Kidney epithelial cell (primary cell): Measurements from ENCODE around the gene GNAO1. TPM values are rescaled to one million over a fixed set of nuclear protein-coding genes. Genes with fewer than 3 reads are reported as not detected.

ENCODE experiments used
- DNase-seq: peaks from one replicate; pipeline ENCODE4 v3.0.0-alpha.2; 2010; ENCODE audit warnings: low read depth
- H3K27me3 ChIP-seq: 2 replicates; pipeline ENCODE4 v1.6.0; 2011; ENCODE audit warnings: low read length; ENCODE audit not compliant: control insufficient read depth, insufficient read depth
- H3K36me3 ChIP-seq: 2 replicates; pipeline ENCODE4 v1.5.1; 2011; ENCODE audit warnings: low read length; ENCODE audit not compliant: control insufficient read depth, insufficient read depth
- H3K4me3 ChIP-seq: 2 replicates; pipeline ENCODE4 v1.5.1; 2011; ENCODE audit warnings: low read depth, mild to moderate bottlenecking, control low read depth, low read length
- total RNA-seq: library from RNA; depleted of rRNA; stranded (reverse); fragments of >200 nt; gene quantifications from 2 replicates; pipeline ENCODE4 v1.2.3, GENCODE V29; 2015
- TF ChIP-seq, protein P1 (sequence below): IDR thresholded peaks from 2 replicates; pipeline ENCODE4 v1.5.1; 2011; ENCODE audit warnings: mild to moderate bottlenecking, moderate library complexity, low read length, control low read depth, inconsistent platforms; ENCODE audit not compliant: insufficient read depth, poor library complexity, severe bottlenecking

Gene GNAO1
- total RNA-seq, 1 donor from 2014 or later, result 5.7 TPM

DNA sequence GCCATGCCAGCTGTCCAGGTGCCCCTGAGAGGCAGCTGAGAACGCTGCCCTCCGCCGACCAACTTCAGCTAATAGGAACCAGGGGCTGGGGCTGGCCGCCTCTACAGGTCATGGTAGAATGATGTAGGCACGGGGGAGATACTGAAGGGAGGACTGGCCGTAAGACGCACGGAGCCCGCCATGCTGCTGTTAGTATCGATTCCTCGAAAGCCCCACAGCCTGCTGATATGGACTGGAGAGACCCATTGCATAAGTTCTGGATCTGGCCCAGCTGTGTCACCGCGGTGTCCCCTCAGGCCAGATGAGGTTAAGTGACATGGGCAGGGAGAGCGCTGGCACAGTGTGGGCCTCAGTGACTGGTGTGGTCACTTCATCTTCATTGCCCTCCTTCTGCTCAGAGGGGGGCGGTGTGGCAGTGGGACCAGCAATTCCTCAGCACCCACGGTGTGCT is 158.4 kb downstream of the GNAO1 start:
- DNase-seq, result no peak
- TF ChIP-seq, protein P1, sequence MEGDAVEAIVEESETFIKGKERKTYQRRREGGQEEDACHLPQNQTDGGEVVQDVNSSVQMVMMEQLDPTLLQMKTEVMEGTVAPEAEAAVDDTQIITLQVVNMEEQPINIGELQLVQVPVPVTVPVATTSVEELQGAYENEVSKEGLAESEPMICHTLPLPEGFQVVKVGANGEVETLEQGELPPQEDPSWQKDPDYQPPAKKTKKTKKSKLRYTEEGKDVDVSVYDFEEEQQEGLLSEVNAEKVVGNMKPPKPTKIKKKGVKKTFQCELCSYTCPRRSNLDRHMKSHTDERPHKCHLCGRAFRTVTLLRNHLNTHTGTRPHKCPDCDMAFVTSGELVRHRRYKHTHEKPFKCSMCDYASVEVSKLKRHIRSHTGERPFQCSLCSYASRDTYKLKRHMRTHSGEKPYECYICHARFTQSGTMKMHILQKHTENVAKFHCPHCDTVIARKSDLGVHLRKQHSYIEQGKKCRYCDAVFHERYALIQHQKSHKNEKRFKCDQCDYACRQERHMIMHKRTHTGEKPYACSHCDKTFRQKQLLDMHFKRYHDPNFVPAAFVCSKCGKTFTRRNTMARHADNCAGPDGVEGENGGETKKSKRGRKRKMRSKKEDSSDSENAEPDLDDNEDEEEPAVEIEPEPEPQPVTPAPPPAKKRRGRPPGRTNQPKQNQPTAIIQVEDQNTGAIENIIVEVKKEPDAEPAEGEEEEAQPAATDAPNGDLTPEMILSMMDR, result no peak
- peaks cover 7% of the 10 kb centered on the region for H3K27me3 ChIP-seq
- no peak overlapping the region for H3K4me3 ChIP-seq
- no peaks in the 10 kb centered on the region for H3K36me3 ChIP-seq

DNA sequence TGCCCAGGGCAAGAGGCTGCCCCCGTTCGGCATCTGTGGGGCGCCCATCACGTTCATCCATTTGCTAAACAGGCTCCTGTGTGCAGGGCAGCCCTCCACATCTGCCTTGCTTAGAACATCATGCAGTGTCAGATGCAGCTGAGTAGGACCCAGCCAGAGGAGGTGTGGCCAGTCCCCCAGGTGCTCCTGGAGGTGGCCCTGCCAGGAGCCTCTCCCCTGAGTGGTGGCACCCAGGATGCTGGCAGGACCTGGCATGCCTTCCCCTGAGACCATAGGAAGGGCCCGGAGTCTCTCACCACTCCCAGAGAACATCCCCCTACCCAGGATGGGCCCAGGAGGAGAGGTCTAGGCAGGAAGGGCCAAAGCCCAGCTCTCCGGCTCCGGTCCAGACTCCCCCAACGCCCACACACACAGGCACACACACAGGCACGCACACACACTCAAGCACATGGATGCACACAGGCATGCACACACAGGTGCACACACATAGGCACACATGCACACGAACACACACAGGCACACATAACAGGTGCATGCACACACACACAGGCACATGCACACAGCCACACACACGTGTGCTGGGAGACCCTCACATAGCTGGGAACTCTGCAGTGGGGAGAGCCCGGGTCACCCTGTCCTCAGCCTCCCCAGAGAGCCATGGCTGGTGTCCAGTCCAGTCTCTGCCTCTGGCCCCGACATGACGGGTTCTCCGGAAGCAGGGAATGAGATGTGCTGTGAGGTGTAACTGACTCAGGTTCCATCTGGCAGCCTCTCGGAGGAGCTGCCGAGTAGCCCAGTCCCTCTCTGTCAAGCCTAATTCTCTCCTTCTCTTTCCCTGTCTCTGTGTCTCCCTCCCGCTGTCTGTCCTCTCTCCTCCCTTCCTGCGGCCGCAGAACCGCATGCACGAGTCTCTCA is 159.5 kb downstream of the GNAO1 start:
- no peak for DNase-seq
- Histone ChIP-seq H3K27me3 (peaks cover 7% of the 10 kb centered on the region), H3K4me3 (no peak overlapping the region), H3K36me3 (no peaks in the 10 kb centered on the region)
- TF ChIP-seq, protein P1, result no peak

DNA sequence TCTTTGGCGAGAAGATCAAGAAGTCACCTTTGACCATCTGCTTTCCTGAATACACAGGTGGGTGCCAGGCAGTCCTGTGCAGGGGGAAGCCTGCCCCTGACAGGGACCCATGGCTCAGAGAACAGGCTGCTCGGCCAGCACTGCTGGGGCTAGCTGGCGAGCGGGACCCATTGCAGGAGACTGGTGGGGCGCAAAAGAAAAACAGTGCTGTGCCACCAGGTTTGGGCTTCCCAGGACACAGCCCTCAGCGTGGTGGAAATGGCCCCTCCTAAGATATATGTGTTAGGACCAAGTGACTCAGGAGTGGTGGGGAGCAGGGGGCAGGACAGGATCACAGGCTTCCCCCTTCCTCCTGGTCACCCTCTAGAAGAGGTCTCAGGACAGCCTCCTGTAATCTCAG is 160.2 kb downstream of the GNAO1 start:
- peaks cover 7% of the 10 kb centered on the region for H3K27me3 ChIP-seq
- DNase-seq, result no peak
- no peak overlapping the region for H3K4me3 ChIP-seq
- TF ChIP-seq, protein P1, result no peak
- no peaks in the 10 kb centered on the region for H3K36me3 ChIP-seq

DNA sequence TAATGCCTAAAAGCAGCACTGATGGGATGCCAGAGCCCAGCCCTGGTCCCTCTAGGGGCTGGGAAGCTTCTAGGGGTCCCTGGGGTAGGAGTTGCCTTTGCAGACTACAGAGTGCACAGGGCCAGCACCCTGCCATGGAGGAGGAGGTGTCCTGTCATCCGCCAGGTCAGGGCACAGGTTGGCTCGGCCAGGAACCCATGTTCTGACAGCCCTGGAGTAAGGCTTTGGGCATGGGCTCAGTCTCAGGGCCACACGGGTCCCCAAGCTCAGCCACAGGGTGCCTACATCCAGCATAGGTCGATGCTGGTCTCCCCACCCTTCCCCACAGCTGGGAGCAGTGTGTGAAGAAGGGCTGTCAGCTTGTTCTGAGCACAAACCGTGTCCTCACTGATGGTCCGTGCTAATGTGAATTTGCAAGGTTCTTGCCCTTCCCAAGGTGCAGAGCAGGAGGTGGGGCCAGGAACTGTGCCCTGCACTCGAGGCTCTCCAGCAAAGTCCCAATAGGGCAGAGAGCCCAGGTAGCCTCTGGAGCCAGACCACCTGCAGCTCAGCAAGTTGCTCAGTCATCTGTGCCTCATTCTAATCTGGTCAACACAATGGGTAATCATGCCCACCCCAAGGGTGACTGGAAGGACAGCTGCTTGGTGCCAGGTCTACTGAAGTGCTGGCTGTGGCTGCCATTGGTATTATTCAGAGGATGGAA is 161.2 kb downstream of the GNAO1 start:
- H3K4me3 ChIP-seq, result no peak overlapping the region
- no peaks in the 10 kb centered on the region for H3K36me3 ChIP-seq
- no peak for DNase-seq
- peaks cover 7% of the 10 kb centered on the region for H3K27me3 ChIP-seq
- TF ChIP-seq, protein P1, result no peak

DNA sequence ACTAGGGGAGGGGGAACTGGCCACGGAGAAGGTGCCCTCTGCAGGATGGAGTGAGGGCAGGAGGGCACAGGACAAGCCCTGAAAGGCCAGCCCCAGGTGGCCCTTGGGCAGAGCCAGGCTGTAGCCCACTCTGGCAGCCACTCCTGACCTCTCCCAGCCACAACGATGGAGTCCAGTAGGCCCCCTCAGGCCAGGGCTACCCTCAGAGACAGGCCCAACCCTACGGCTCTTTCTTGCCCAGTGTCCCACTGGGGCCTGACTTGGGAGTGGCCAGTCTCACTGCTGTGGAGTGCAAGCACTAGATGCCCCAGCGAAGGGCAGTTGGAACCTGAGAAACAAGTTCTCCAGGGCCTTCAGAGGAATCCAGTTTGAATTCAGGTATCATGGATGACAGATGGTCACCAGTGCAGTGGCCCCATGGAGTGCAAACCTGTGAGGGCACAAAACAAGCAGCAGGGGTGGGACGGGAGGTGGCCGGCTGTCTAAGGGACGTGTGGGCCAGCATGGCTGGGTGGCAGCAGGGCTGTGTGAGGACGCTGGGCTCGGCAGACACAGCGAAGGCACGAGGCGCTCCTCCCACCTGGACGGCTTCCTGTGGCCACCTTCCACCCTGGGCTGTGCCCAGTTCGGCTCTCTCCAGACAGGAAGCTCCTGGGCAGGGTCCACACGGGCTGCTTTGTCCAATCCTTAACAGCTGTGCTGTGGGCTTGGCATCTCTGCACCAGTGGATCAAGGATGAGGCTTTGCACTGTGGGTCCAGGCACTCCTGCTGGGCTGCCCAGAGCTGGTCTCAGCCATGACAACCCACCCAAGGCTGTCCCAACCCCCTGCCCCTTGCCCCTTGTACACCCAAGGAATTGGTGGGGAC is 162.0 kb downstream of the GNAO1 start:
- no peak for DNase-seq
- Histone ChIP-seq H3K4me3 (no peak overlapping the region), H3K27me3 (peaks cover 7% of the 10 kb centered on the region), H3K36me3 (no peaks in the 10 kb centered on the region)
- TF ChIP-seq, protein P1, result no peak
